GM21786 (cell line): ENCODE data around the gene SERINC2.
"Not testable (repeated sequence)": the region's sequence is repeated elsewhere in the genome, so short reads cannot be mapped to it uniquely, and the experiment has no call there.

Source experiments
- ATAC-seq: cut with Tn5 transposase; IDR thresholded peaks from one replicate; pipeline ENCODE4 v1.9.1; 2021; ENCODE audit not compliant: unreplicated experiment

SERINC2 gene

DNA sequence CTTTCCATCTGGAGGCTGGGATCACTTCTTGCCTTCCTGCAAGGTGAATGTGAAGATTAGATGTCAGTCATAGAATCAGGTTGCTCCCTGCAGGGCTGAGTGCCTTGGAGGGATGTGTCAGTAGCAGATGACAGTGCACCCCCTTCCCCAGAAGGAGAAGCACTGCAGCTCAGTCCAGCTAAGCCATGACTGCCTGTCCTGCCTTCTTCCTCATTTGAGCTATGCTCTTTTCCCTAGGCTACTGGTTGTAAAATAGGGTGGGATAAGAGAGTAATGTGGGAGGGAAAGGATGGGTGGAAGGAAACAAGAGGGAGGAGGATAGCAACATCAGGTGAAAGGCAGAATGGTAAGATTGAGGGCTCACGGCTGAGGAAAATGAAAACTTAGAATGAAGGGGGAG, 29.0 kb upstream of the SERINC2 start:
- no peak for ATAC-seq

DNA sequence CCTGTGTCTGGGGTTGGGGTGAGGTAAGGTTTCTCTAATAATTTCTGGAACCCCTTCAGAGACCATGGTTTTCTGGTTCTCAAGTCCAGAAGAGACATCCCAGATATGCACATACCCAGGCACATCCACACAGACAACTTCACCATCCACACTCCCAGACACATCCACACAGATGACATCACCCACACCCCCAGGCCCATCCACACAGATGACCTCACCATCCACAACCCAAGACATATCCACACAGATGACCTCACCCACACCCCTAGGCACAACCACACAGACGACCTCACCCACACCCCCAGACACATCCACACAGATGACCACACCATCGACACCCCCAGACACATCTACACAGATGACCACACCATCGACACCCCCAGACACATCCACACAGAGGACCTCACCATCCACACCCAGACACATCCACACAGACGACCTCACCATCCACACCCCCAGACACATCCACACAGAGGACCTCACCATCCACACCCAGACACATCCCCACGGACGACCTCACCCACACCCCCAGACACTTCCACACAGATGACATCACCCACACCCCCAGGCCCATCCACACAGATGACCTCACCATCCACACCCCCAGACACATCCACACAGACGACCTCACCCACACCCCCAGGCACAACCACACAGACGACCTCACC, 26.3 kb upstream of the SERINC2 start:
- not testable (repeated sequence) for ATAC-seq

DNA sequence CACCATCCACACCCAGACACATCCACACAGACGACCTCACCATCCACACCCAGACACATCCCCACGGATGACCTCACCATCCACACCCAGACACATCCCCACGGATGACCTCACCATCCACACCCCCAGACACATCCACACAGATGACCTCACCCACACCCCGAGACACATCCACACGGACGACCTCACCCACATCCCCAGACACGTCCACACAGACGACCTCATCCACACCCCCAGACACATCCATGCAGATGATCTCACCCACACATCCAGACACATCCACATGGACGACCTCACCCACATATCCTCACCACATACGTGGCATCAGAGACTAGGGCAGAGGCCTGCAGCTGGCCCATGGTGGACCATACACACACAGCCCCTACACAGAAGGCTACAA, 25.4 kb upstream of the SERINC2 start:
- ATAC-seq: no peak

DNA sequence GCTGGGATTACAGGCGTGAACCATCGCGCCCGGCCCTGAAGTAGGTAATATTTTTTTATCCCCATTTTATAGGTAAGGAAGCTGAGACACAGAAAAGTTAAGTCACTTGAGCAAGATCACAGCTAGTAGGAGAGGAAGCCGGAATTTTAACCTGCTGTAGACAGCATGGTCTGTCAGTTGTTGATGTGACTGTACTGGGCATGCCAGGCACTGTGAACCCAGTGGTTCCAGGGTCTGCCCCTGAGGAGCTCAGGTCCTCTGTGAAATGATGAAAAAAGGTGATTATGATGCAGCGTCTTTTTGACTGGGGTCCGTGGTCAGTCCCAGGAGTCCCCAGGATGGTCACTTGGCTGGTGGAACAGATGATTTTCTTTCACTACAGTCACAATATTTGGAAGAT, 23.4 kb upstream of the SERINC2 start:
- no peak for ATAC-seq

DNA sequence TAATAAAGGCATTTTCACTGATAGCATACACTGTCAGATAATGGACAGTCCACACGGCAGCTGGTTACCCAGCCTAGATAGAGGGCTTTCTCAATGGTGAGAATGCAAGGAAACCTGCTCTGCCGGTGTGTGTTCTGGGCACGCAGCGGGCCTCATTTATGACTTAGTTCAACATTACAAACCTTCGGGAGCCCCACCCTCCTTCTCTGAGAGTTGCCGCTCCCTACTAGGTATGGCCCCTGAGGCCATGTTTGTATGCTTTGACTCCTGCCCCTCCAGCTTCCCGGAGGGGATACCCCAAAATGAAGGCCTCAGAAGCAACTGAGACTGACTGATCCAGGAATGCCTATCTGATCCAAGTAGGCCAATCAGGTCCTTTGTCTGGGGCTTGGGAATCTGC, 22.9 kb upstream of the SERINC2 start:
- ATAC-seq: no peak

DNA sequence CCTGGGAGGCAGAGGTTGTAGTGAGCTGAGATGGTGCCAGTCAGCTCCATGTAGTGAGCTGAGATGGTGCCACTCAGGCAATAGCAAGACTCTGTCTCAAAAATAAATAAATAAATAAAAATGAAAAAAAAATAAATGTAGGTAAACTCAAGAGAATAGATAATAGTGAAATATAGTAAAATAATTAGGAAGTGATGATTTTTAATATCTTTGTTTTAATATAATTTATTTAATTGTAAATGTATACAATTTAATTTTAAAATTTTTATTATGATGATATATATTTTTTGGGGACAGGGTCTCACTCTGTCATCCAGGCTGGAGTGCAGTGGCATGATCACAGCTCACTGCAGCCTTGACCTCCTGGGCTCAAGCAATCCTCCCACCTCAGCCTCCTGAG, 19.6 kb upstream of the SERINC2 start:
- ATAC-seq: no peak

DNA sequence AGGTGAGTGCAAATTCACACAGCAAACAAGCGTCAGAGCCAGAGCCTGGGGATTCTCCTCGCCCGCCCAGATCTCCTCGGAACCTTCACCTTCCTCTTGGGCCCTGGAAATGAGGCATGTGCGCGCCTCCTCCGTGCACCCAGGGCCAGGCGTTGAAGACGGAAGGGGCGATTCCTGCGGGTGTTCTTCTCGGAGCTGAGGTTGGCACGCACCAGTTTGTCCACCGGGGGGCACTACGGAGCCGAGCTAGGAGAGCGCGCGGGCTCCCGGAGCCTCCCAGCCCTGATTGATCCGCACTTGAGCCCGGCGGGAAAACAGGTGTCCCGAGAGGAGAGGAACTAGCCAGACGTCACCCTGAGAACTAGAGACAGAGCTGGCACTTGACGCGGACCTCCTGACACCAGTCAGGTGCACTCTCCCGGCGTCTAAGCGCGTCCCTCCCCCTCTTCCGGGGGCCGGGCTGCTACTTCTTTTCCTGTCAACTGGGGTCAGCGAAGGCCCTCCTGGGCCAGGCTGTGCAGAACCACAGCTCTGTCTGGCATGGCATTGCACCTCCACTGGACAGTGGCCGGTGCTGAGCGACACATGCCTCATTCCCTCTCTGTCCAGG, 18.3 kb upstream of the SERINC2 start:
- ATAC-seq: peak; percentile 66

DNA sequence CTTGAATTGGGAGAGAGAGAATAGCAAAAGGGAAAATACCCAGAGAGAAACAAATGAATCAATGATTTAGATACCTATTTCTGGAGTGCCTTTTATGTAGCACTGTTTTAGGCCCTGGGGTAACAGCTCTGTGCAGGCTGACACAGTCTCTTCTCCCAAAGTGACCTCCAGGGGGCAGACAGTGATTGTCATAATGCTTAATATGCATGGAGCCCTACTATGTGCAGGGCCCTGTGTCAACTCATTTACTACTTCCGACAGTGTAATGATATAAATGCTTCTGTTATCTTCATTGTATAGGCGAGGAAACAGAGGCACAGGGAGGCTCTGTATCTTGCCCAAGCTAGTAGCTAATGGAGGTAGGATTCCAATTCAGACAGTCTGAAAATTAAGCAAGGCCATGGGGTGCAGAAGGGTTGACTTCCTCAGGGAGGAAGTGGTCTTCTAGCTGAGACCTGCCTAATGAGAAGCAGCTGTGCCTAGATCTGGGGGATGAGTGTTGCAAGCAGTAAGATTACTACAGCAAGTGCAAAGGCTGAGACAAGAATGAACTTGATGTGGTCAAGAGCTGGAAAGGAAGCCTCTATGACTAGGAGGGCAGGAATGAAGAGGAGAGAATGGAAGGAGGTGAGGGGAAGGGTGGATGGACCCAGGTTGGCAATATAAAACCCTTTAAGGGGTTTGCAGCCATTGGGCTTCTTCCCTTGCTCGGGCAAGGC, 16.2 kb upstream of the SERINC2 start:
- no peak for ATAC-seq

DNA sequence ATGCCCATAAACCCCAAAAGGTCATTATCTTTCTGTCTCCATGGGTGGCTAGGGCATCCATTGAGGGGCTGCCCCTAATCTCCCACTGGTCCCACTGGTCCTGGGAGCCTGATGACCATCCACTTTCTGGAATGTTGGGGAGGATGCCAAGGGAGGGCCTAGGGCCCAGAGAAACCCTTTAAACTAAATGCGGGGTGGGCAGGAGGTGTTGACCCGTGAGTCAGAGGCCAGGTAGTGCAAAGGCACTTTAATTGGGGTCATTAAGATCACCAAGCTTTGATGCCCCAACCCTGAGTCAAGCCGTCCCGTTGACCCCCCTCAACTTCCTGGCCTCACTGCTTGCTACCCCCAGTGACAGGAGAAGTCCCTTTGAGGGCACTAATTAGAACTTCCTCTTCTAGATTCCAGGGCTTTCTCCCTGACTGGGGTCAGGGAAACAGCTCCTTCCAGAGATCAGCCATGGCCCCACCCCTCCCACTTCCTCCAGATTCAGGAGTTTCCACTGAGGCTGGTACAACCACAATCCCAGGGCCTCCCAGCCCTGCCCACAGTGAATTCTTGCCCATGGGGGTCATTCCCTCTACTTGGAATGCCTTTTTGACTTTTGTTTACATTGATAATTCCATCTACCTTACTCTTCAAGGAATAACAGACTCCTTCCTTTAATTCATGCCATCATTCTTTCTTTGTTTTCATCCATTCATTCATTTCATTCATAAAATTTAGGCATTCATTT, 15.5 kb upstream of the SERINC2 start:
- ATAC-seq: no peak

DNA sequence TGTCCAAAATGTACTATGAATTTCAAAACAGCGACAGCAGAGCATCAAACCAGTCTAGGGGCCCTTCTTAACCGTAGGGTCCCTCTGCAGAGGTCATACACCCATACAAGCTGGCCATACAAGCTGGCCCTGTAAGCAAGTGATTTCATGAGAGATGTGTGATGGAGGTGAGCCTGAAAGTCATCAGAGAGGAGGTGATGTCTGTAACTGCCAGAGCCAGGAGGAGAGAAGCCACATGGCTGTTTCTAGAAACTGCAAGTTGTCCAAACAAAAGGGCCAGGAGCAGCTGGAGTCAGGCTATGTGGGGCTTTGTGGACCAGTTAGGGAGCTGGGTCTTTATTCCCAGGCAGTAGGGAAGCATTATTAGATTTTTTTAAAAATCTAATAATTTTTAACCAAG, 14.8 kb upstream of the SERINC2 start:
- no peak for ATAC-seq

DNA sequence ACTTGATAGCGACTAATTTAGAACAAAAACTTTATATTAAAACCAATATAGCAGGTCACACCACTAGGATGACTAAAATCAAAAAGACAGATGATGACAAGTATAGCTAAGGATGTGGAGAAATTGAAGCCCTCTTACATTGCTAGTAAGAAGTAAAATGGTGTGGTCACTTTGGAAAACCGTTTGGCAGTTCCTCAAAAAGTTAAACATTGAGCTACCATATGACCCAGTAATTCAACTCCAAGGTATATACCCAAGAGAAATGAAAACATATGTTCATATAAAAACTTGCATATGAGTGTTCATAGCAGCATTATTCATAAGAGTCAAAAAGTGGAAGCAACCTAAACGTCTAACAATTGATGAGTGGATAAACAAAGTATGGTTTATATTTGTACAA, 13.0 kb upstream of the SERINC2 start:
- ATAC-seq: no peak

DNA sequence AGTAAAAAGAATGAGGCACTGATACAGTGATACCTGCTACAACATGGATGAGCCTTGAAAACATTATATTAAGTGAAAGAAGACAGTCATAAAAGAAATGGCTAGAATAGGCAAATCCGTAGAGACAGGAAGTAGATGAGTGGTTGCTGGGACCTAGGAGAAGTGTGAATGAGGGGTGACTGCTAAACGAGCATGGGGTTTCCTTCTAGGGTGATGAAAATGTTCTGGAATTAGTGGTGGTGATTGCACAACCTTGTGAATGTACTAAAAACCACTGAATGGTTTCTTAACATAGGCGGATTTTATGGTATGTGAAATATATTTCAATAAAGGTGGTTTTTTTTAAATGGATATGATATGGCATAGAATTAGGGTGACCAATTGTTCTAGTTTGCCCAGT, 12.6 kb upstream of the SERINC2 start:
- ATAC-seq: no peak

DNA sequence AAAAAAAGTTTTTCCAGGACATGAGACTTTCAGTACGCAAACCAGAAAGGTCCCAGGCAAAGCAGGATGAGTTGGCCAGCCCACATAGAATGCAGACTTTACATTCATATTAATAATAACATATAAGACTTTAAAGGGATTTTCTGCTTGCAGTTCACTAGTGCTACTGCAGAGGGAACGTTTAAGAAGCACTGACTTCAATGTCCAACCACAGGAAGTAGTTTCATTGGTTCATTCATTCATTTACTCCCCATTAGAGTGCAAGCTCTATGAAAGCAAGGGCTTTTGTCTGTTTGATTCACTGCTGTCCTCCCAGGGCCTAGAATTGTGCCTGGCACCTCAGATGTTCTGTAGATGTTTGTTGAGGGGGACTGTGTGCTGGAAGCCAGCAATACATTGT, 11.8 kb upstream of the SERINC2 start:
- no peak for ATAC-seq

DNA sequence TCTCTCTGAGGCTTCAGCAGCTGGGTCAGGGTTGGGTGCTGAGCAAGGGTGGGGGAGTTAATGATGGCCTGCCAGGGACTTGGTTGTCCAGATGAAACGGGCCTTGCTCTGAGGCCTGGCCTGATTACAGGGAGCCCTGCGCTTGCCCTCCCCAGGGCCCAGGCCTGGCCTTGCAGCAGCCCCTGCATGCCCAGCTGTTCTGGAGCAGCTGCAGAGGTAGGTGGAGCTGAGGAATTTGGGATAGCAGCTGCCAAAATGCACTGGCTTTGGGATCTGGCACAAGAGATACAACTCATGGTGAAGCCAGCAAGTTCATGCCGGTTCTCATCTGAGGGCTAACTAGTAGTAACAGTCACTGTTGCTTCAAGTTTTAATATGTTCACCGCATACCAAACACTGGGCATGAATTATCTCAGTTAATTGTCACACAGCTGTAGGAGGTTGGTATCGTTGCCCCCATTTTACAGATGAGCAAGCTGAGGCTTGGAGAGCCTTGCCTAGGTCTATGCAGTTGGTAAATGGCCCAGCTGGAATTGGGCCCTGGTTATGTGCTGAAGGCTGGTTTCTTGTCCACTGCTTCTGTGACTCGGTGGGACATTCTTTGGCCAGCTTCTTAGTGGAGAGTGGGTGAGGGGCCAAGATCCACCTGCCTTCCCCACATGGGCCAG, 7.3 kb upstream of the SERINC2 start:
- no peak for ATAC-seq

DNA sequence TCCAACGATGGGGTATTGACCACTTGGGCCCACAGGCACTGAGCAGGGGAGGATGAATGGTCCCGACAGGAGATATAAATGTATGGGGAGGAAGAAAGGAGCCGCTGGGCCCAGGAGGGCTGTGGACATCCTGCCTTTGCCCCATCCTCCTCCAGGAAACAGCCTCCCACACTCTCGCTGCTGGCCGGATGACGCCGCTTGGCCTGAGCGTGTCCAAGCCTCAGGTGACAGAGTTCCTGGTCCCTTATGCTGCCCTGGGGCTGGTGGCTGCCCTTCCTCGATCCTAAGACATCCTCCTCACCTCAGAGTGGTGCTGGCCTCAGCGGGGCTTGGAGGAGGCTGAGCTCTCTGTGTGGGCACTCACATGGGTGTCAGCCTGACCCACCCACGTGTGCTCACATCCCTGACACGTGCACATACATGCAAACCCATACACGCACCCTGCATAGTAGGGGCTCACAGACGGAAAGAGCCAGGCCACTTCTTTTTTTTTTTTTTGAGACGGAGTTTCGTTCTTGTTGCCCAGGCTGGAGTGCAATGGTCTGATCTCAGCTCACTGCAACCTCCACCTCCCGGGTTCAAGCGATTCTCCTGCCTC, 5.9 kb upstream of the SERINC2 start:
- ATAC-seq: no peak

DNA sequence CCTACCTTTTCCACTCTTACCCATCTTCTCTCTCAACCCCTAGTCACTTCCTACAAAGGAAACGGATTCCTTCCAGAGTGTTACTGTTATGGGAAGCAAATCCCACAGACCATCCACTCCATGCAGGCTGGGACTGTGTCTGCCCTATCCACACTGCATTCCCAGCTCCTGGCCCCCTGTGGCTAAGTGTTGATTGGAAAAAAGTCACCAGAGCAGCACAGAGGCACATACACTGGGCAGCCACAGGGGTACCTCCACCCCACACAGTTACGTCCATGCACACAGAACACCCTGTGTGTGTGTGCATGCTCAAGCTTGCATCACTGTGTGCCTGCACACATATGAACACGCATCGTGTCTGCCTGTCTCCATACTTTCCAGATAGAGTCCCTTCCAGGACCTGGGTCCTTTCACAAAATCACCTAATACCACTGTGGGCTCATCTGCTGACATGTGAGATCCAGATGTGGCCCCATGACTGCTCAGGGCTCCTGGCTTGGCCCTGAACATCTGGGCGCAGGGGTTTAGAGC, 4.2 kb upstream of the SERINC2 start:
- no peak for ATAC-seq

DNA sequence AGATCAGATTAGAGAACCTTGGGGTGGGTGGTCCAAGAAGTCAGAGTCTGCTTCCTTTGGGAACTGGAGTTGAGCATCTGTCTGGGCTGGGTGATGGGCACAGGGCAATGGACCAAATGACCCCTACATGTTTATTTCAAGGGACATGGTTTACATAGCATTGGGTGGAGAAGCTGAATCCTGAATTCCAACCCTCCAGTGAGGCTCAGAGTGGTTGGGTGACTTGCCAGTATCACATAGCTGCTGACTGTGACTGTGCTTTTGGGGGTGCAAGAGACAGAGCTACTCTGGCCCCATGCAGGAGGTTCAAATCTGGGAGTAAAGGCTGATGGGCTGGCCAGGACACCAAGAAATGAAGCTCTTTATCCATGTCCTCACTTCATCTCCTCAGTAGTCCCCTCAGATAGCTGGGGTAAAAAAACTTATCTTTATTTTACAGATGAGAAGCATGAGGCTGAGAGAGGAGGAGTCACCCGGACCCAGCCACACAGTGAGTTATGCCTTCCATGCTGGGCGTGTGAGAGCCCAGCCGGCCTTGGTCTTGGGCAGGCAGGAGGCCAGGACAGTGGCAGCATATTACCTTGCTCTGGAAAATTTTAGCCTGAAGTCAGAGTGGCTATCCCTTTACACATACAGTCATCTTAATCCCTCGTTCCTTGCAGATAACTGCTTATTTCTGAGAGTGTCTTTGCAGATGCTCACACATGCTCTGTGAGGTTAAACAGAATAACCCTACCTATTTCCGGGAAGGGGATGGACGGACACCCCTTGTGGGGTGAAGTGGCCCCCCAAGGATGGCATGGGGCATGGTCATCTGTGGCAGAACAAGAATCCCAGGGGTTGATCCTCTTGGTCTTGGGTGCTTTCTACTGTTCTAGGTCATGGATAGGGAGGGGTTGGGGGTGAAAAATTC, 2.8 kb upstream of the SERINC2 start:
- no peak for ATAC-seq

DNA sequence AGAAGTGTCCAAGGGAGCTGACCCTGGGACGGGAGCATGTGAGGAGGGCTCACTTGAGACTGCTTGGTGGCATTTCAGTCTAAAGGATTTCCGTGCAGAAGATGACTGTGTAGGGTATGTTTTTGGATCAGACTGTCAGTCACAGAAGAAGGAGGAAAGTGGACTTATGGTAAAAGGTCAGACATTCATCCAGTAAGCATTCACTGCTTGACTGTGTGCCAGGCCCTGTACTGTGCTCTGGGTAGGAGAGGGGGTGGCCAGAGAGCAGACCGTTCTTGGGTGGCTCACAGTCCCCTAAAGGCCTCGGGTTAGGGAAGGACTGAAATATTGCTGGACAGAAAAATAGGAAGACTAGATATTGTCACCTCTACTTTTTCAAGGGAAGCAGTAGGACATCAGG, 2.1 kb upstream of the SERINC2 start:
- no peak for ATAC-seq

DNA sequence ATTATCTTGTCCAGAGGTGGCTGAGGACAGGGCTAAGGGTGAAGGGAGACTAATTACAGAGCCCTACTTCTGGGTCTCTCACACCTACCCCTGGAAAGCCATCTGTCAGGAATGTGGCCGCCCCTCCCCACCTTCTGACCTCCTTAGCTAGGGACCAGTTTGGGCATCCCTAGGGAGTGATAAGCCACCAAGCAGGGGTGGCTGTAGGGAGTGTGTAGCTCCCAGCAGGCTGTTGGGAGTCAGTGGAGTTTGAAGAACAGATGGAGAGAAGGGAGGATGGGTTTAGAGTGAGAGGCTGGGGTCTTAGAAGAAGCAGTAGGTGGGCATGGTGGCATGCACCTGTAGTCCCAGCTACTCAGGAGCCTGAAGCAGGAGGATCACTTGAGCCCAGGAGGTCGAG, 808 bp upstream of the SERINC2 start:
- no peak for ATAC-seq
